ENCODE measurements around the gene WFDC10A.

DNA sequence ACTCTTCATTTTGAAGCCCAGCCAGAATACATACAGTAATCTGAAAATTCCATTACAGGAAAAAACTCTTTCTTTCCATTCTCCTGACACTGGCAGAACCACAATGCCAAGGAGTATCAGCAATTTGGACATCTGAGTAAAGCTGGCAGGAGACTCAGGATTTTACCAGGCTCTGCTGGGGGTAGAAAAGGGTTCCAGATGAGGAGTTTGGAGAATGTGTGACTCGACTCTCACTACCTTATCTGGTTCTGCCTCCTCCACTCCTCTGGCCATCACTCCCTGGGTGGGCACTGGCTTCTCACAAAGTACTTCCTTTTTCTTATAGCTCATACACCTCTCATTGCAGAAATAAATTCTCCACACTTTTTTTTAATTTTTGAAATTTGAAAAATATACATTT lies 39.8 kb upstream of the WFDC10A start:
- TF ChIP-seq SUZ12 (IDR thresholded peaks at IDR 0.05; ENCODE audit: extremely low read depth, insufficient read depth, insufficient read length) (no peak), ZNF274 (IDR thresholded peaks at IDR 0.05; ENCODE audit: low read depth, low read length) (no peak)

Measured in NT2/D1 (cell line).